ENCODE data around the gene NKRF. TPM values are rescaled to one million over a fixed set of nuclear protein-coding genes. Genes with fewer than 3 reads are reported as not detected.

NKRF gene
- total RNA-seq, 1 donor from 2014 or later, result 5.8 TPM

- peak overlapping the region; percentile 89 for H3K4me3 ChIP-seq (ENCODE audit: low read depth, low read length)
- FAIRE-seq (no peak), DNase-seq (ENCODE audit: low read depth) (peak; percentile 2)
- no peaks in the 10 kb centered on the region for H3K36me3 ChIP-seq (ENCODE audit: control insufficient read depth, insufficient read depth, low read length)
- no peak for TF ChIP-seq CTCF (IDR thresholded peaks at IDR 0.05; ENCODE audit: insufficient read depth, low read length, severe bottlenecking)
- no peaks in the 10 kb centered on the region for H3K27me3 ChIP-seq (ENCODE audit: control insufficient read depth, insufficient read depth, low read length)
Observed at GRCh38 chrX:119605464-119606279, 552 bp downstream of the NKRF start.

GRCh38 chrX:119604766-119605463 is 1.3 kb downstream of the NKRF start:
- H3K4me3 ChIP-seq (ENCODE audit: low read depth, low read length), result peak overlapping the region; percentile 89
- H3K36me3 ChIP-seq (ENCODE audit: control insufficient read depth, insufficient read depth, low read length), result no peaks in the 10 kb centered on the region
- TF ChIP-seq CTCF (IDR thresholded peaks at IDR 0.05; ENCODE audit: insufficient read depth, low read length, severe bottlenecking), result no peak
- DNase-seq (ENCODE audit: low read depth) (no peak), FAIRE-seq (no peak)
- no peaks in the 10 kb centered on the region for H3K27me3 ChIP-seq (ENCODE audit: control insufficient read depth, insufficient read depth, low read length)

DNA sequence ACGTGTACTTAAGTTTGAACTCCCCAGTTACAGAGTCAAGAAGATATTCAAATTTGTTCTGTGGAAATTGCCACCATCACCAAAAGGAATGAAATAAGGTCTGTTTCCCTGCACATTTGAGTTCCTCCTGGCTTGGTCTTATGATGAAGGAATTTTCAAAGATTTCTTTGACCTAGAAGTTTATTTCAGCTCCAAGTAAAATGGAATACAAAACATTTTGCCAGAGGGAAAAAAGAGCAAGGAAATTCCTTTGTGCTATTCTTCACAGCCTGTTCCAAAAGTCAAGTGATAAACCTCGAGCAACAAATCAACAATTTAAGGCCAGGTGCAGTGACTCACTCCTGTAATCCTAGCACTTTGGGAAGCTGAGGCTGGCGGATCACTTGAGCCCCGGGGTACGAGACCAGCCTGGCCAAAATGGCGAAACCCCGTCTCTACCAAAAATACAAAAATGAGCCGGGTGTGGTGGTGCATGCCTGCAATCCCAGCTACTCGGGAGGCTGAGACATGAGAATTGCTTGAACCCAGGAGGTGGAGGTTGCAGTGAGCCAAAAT is 3.4 kb downstream of the NKRF start:
- TF ChIP-seq CTCF (IDR thresholded peaks at IDR 0.05; ENCODE audit: insufficient read depth, low read length, severe bottlenecking), result no peak
- DNase-seq (ENCODE audit: low read depth) (peak; percentile 16), FAIRE-seq (no peak)
- Histone ChIP-seq H3K36me3 (ENCODE audit: control insufficient read depth, insufficient read depth, low read length) (no peaks in the 10 kb centered on the region), H3K4me3 (ENCODE audit: low read depth, low read length) (no peak overlapping the region), H3K27me3 (ENCODE audit: control insufficient read depth, insufficient read depth, low read length) (no peaks in the 10 kb centered on the region)

DNA sequence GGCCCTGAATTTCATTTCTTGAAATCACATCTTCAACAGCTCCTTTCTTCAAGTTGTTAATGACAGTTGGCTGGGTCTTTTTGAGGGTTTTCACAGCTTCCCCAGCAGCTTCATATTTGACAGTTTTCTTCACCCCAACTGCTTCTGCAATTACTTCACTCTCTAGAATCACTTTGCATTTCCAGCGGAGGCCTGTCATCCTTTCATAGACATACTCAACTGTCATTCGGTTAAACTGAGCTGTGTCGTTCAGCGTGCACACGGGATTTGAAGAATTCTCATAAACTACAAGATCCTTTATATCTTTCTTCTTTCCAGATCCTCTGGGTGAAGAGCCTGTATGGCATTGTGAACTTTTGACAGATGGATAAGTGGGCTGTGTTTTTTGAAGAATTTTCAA is 16.4 kb downstream of the NKRF start:
- no peak for FAIRE-seq
- no peaks in the 10 kb centered on the region for H3K27me3 ChIP-seq (ENCODE audit: control insufficient read depth, insufficient read depth, low read length)
- peaks cover 2% of the 10 kb centered on the region for H3K36me3 ChIP-seq (ENCODE audit: control insufficient read depth, insufficient read depth, low read length)

GRCh38 chrX:119583431-119584059 is 22.7 kb downstream of the NKRF start:
- Histone ChIP-seq H3K4me3 (ENCODE audit: low read depth, low read length) (no peak overlapping the region), H3K27me3 (ENCODE audit: control insufficient read depth, insufficient read depth, low read length) (no peaks in the 10 kb centered on the region), H3K36me3 (ENCODE audit: control insufficient read depth, insufficient read depth, low read length) (no peaks in the 10 kb centered on the region)
- FAIRE-seq, result no peak
- DNase-seq (ENCODE audit: low read depth), result no peak
- no peak for TF ChIP-seq CTCF (IDR thresholded peaks at IDR 0.05; ENCODE audit: insufficient read depth, low read length, severe bottlenecking)

More for the DNA sequence above, 16.4 kb downstream of the NKRF start:
- no peak for TF ChIP-seq CTCF (IDR thresholded peaks at IDR 0.05; ENCODE audit: insufficient read depth, low read length, severe bottlenecking)
- no peak overlapping the region for H3K4me3 ChIP-seq (ENCODE audit: low read depth, low read length)
- DNase-seq (ENCODE audit: low read depth), result no peak

Data from bronchial epithelial cell (primary cell).